Cardiac muscle cell (in vitro differentiated cells and primary cell): ENCODE results near the gene DENND2D. TPM values are rescaled to one million over a fixed set of nuclear protein-coding genes. Genes with fewer than 3 reads are reported as not detected.

ENCODE experiments used
- DNase-seq, 2 donors: peaks; one replicate each; pipeline versions ENCODE4 v3.0.0 to v3.0.0-alpha.2; 2010 to 2017; ENCODE audit warnings: low read depth in 1 of 2, low spot score in 1 of 2
- H3K27ac ChIP-seq: fragments of 200-600 bp; sonication (generic); 2 replicates; pipeline ENCODE4 v1.5.1; 2016
- H3K27me3 ChIP-seq: fragments of 200-600 bp; sonication (generic); 2 replicates; pipeline ENCODE4 v1.6.0; 2016; ENCODE audit warnings: control low read depth
- H3K36me3 ChIP-seq: fragments of 200-600 bp; sonication (generic); 2 replicates; pipeline ENCODE4 v1.5.1; 2016; ENCODE audit warnings: control low read depth
- H3K4me1 ChIP-seq: fragments of 200-600 bp; sonication (generic); 2 replicates; pipeline ENCODE4 v1.8.1; 2017; ENCODE audit warnings: low read depth, mild to moderate bottlenecking, mixed run types
- H3K4me3 ChIP-seq: fragments of 200-600 bp; sonication (generic); 2 replicates; pipeline ENCODE4 v1.5.1; 2016; ENCODE audit warnings: mild to moderate bottlenecking
- H3K9me3 ChIP-seq: fragments of 200-600 bp; sonication (generic); 2 replicates; pipeline ENCODE4 v1.5.1; 2017; ENCODE audit warnings: low read depth, mild to moderate bottlenecking, control low read depth
- polyA plus RNA-seq: library from polyadenylated mRNA; unstranded; fragments of >200 nt; fragmentation: Nextera tagmentation; extraction: Ambion mirVana; gene quantifications from 2 replicates; pipeline ENCODE4 v1.2.1, GENCODE V29; 2016
- total RNA-seq: library from RNA; depleted of rRNA; stranded (reverse); fragments of >200 nt; gene quantifications from 2 replicates; pipeline ENCODE4 v1.2.3, GENCODE V29; 2016
- TF ChIP-seq, protein P1 (sequence below): IDR thresholded peaks from 2 replicates; pipeline ENCODE4 v1.5.1; 2012; ENCODE audit warnings: low read depth, mild to moderate bottlenecking, low read length

Gene DENND2D
- total and polyA plus RNA-seq, 2 experiments from 2014 or later: 0.37 to 1.1 TPM

DNA sequence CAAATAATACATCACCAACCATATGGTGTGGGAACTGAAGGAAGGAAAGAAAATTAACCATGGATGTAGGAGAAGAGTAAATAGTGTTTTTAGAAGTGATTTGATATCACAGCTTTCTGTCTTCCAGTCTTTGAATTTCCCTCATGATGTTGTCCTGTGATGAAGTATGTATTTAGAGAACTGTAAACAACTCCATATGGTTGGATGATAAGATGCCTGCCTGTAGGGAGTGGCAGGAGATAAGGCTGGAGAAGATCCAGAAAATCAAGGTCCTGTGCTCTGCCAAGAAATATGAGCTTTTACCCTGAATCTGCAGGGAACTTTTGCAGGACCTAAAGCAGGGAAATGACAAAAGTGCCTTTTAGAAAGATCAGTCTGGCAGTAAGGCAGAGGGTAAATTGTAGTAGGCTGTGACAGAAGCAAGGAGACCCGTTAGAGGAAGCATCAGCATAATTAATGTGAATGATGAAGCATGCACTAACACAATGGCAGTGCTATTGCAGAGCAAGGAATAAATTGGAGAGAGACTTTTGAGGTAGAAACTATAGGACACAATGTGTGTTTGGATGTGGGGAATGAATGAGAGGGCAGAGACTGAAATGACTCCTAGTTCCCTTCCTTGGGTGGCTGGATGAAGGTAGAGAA lies 38.5 kb downstream of the DENND2D start:
- no peak overlapping the region for H3K4me3 ChIP-seq
- no peaks in the 10 kb centered on the region for H3K27me3 ChIP-seq
- H3K9me3 ChIP-seq: no peaks in the 10 kb centered on the region
- TF ChIP-seq, protein P1, sequence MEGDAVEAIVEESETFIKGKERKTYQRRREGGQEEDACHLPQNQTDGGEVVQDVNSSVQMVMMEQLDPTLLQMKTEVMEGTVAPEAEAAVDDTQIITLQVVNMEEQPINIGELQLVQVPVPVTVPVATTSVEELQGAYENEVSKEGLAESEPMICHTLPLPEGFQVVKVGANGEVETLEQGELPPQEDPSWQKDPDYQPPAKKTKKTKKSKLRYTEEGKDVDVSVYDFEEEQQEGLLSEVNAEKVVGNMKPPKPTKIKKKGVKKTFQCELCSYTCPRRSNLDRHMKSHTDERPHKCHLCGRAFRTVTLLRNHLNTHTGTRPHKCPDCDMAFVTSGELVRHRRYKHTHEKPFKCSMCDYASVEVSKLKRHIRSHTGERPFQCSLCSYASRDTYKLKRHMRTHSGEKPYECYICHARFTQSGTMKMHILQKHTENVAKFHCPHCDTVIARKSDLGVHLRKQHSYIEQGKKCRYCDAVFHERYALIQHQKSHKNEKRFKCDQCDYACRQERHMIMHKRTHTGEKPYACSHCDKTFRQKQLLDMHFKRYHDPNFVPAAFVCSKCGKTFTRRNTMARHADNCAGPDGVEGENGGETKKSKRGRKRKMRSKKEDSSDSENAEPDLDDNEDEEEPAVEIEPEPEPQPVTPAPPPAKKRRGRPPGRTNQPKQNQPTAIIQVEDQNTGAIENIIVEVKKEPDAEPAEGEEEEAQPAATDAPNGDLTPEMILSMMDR: no peak
- H3K36me3 ChIP-seq: peaks cover 15% of the 10 kb centered on the region
- H3K4me1 ChIP-seq: peaks cover 5% of the 10 kb centered on the region
- peak in 1 of 2 donors; percentile 34 for DNase-seq
- no peak overlapping the region for H3K27ac ChIP-seq

DNA sequence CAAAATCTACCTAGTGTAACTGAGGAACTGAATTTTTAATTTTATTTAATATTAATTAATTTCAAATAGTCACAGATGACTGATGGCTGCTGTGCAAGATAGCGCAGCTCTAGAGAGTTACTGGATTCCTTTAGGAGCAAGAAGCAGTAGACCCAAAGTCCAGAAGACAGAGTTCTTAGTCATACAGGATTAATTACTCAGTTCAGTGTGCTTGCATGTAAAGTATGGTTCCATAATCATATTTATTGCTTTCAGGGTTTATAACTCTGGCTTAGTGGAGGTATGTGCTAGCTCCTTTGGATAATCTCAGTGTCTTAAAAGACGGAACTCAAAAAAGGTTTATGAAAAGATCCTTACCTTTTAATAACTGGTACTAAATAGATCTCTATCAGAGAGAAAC lies 43.0 kb downstream of the DENND2D start:
- TF ChIP-seq, protein P1: no peak
- Histone ChIP-seq H3K9me3 (no peaks in the 10 kb centered on the region), H3K4me1 (peaks cover 5% of the 10 kb centered on the region), H3K27me3 (no peaks in the 10 kb centered on the region), H3K36me3 (peaks cover 24% of the 10 kb centered on the region), H3K27ac (no peak overlapping the region), H3K4me3 (no peak overlapping the region)
- DNase-seq: no peak

DNA sequence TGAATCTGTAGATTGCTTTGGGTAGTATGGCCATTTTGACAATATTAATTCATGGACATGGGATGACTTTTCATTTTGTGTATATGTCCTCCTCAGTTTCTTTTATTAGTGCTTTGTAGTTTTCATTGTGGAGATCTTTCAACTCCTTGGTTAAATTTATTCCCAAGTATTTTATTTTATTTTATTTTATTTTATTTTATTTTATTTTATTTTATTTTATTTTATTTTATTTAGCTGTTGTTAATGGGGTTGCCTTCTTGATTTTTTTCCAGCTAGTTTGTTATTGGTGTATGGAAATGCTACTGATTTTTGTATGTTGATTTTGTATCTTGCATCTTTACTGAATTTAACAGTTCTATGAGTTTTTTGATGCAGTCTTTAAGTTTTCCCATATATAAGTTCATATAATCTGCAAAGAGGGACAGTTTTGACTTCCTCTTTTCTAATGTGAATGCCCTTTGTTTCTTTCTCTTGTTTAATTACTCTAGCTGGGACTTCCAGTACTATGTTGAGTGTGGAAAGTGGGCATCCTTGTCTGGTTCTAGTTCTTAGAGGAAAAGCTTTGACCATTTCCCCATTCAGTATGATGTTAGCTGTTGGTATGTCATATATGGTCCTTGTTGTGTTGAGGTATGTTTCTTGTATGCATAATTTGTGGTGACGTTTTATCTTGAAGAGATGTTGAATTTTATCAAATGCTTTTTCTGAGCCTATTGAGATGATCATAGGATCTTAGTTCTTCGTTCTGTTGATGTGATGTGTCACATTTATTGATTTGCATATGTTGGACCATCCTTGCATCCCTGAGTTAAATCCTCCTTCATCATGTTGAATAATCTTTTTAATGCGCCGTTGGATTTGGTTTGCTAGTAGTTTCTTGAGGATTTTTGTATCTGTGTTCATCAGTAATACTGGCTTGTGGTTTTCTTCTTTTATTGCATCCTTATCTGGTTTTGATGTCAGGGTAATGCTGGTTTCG lies 46.1 kb downstream of the DENND2D start:
- Histone ChIP-seq H3K27me3 (no peaks in the 10 kb centered on the region), H3K27ac (no peak overlapping the region), H3K4me3 (no peak overlapping the region), H3K4me1 (no peaks in the 10 kb centered on the region), H3K9me3 (no peaks in the 10 kb centered on the region), H3K36me3 (peaks cover 31% of the 10 kb centered on the region)
- no peak for DNase-seq
- TF ChIP-seq, protein P1: no peak

DNA sequence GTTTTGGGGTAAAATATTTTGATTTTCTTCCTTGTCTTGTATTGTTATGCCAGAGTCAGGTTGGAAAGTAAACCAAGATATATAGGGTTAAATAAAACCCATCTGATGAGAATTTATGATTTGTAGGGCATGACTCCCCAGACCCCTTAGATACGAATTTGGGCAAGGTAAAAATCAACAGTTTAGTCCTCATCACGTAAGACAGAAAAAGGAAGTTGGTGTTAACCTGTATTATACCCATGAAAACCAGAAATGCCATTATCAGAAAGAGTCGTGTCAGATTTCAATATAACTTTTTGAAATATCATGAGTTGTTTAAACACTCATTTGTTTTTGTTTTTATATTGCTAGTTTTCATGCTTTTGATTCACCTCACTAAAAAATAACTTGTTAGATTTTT lies 48.6 kb downstream of the DENND2D start:
- TF ChIP-seq, protein P1: no peak
- no peak overlapping the region for H3K4me3 ChIP-seq
- H3K4me1 ChIP-seq: no peaks in the 10 kb centered on the region
- no peaks in the 10 kb centered on the region for H3K9me3 ChIP-seq
- DNase-seq: no peak
- no peaks in the 10 kb centered on the region for H3K27me3 ChIP-seq
- peaks cover 33% of the 10 kb centered on the region for H3K36me3 ChIP-seq
- no peak overlapping the region for H3K27ac ChIP-seq

DNA sequence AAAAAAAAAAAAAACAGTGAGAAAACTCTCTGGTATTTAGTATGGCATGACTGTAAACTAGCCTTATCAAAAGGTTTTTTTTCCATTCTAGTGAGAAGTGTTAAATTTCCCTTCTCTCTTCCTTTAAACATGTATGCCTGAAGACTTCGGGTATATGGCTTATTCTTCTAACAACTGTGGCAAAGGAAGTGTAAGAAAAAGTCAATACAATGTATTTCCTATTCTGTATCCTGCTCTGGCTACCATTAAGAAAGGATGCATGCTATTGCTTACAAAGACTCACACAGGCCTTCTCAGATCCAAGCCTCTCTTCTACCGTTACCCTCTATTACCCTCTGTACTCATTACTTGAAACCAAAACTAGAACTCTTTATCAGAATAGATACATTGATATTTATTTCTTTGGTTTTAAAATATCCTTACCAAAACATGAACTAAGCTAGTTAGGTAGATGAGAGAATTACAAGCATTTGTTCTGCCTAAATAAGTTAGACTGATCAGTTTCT lies 52.0 kb downstream of the DENND2D start:
- Histone ChIP-seq H3K27ac (peak overlapping the region; percentile 1), H3K9me3 (no peaks in the 10 kb centered on the region), H3K4me1 (no peaks in the 10 kb centered on the region), H3K27me3 (no peaks in the 10 kb centered on the region), H3K4me3 (no peak overlapping the region), H3K36me3 (peaks cover 31% of the 10 kb centered on the region)
- TF ChIP-seq, protein P1: no peak
- no peak for DNase-seq
